HG03354 (cell line): Measurements from ENCODE around the gene INPPL1.

ENCODE experiments used
- ATAC-seq: cut with Tn5 transposase; IDR thresholded peaks from one replicate; pipeline ENCODE4 v1.9.1; 2021; ENCODE audit warnings: mild to moderate bottlenecking; ENCODE audit not compliant: unreplicated experiment, poor library complexity, severe bottlenecking

Gene INPPL1

DNA sequence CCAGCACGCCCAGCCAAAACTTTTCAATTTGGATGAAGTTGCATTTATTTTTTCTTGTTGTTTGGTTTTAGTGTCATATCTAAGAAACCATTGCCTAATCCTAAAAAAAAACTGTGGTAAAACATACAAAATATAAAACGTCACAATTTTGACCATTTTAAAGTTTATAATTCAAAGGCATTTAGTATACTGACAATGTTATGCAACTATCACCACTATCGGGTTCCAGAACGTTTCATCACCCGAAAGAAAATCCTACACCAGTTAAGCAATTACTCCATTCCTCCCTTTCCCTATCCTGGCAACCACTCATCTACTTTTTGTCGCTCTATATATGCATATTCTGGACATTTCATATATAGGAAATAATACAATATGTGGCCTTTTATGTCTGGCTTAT is 49.9 kb downstream of the INPPL1 start:
- ATAC-seq: no peak

DNA sequence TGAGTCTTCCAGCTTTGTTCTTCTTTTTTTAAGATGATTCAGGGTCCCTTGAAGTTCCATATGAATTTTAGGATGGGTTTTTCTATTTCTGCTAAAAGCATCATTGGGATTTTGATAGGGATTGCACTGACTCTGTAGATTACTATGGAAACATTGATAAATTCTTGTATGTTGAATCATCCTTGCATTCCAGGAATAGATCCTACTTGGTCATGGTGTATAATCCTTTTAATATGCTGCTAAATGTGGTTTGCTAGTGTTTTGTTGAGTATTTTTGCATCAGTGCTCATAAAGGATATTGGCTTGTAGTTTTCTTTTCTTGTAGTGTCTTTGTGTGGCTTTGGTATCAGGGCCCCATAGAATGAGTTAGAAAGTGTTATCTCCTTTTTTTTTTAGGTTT is 54.3 kb downstream of the INPPL1 start:
- ATAC-seq: no peak

DNA sequence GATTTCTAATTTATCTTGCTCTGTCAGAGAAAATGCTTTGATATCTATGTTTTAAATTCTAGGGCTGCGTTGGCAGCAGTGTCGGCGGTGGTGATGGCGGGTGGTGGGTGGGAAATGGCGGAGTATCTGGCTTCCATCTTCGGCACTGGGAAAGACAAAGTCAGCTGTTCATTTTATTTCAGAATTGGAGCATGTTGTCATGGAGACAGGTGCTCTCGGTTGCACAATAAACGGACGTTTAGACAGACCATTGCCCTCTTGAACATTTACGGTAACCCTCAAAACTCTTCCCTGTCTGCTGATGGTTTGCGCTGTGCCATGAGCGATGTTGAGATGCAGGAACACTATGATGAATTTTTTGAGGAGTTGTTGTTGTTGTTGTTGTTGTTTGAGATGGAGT is 55.5 kb downstream of the INPPL1 start:
- no peak for ATAC-seq

DNA sequence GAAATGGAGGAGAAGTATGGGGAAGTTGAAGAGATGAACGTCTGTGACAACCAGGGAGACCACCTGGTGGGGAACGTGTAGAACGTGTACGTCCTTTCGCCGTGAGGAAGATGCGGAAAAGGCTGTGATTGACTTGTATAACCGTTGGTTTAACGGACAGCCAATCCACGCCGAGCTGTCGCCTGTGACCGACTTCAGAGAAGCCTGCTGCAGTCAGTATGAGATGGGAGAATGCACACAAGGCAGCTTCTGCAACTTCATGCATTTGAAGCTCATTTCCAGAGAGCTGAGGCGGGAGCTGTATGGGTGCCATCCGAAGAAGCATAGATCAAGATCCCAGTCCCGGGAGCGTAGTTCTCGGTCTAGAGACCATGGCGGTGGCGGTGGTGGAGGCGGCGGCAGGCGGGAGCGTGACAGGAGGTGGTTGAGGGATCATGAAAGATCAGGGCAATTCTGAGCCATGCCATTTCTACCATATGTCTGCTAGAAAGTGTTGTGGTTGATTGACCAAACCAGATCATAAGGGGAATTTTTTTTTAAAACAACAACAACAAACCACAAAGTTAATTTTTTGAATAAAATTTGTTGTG is 56.3 kb downstream of the INPPL1 start:
- ATAC-seq: no peak

DNA sequence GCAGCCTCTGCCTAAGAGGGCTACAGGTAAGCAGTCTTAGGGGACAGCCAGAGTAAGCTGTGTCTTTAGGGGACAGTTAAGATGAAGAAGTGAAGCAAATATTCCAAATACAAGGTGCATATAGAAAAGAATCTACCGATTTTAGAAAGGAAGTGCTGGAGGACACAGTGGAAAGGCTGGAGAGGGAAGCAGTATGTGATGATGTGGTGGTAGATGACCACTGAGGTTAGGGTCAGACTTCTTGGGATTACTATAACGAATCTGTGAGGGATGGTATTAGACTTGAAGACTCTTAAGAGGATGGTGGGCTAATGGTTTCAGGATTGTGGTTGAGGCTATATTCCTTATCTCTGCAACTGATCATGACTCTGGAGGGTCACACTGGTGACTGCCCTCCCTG is 59.4 kb downstream of the INPPL1 start:
- no peak for ATAC-seq

DNA sequence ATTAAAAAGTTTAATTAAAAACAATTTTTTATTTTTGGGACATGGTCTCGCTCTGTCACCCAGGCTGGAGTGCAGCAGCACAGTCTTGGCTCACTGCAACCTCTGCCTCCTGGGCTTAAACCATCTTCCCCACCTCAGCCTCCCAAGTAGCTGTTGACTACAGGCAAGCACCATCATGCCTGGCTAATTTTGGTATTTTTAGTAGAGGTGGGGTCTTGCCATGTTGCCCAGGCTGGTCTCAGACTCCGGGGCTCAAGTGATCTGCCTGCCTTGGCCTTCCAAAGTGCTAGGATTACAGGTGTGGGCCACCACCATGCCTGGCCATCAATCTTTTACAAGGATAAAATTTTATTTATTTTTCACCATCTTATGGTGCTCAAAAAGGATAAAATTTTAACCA is 62.7 kb downstream of the INPPL1 start:
- ATAC-seq: no peak
